ENCODE data around the gene MAT1A. TPM values are rescaled to one million over a fixed set of nuclear protein-coding genes. Genes with fewer than 3 reads are reported as not detected.

Gene MAT1A
- total RNA-seq, 1 experiment from 2014 or later: 3.4 TPM

DNA sequence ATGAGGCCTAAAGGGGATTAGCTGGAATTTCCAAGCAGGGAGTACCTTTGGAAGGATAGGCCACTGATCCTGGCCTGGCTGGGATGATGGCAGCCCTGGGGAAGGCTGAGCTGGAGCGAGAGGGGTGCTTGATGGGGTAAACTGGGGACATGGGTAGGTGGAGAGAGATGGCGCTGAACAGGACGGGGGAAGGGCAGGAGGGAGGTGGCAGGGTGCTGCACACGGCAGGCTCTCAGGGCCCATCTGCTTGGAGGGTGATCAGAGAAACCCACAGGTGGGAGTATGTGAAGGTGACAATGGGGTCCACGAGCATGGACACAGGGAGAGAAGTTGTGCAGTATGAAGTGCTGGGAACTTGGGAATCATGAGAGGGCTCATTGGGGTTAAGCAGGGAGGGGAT is 10.3 kb downstream of the MAT1A start:
- H3K9me3 ChIP-seq: no peaks in the 10 kb centered on the region
- CTCF ChIA-PET: no interaction called here

DNA sequence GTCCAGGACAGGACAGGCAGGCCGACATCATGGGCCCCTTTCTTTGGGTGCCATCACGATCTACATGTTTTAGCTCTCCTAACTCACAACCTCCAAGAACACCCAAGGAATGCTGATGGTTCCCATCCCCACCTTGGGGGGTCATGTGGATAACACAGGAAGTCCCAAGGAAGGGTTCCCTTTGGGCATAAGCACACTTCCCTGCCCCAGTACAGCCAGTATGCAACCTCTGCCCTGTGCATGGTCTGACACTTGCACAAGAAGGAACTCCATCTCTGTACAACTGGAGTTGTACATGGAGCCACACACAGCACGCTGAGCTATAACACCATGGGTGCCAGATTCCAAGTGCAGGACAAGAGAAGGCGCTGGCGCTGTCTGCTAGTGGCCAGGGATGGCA is 11.0 kb downstream of the MAT1A start:
- BruUV-seq (replicated peaks): no TSS peak
- TF ChIP-seq, protein P1, sequence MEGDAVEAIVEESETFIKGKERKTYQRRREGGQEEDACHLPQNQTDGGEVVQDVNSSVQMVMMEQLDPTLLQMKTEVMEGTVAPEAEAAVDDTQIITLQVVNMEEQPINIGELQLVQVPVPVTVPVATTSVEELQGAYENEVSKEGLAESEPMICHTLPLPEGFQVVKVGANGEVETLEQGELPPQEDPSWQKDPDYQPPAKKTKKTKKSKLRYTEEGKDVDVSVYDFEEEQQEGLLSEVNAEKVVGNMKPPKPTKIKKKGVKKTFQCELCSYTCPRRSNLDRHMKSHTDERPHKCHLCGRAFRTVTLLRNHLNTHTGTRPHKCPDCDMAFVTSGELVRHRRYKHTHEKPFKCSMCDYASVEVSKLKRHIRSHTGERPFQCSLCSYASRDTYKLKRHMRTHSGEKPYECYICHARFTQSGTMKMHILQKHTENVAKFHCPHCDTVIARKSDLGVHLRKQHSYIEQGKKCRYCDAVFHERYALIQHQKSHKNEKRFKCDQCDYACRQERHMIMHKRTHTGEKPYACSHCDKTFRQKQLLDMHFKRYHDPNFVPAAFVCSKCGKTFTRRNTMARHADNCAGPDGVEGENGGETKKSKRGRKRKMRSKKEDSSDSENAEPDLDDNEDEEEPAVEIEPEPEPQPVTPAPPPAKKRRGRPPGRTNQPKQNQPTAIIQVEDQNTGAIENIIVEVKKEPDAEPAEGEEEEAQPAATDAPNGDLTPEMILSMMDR (IDR thresholded peaks at IDR 0.05; ENCODE audit: insufficient read depth in 1 of 2, low read depth in 1 of 2, low read length in 1 of 2, severe bottlenecking in 1 of 2, unreplicated experiment in 1 of 2): no peak
- Mint-ChIP-seq H3K4me1 (ENCODE audit: low read depth, unreplicated experiment) (peaks cover 8% of the 10 kb centered on the region), H3K36me3 (ENCODE audit: insufficient read depth, unreplicated experiment) (peaks cover 4% of the 10 kb centered on the region), H3K27me3 (ENCODE audit: insufficient read depth, unreplicated experiment) (no peaks in the 10 kb centered on the region), H3K4me3 (ENCODE audit: unreplicated experiment) (no peak overlapping the region), H3K9me3 (ENCODE audit: unreplicated experiment) (no peaks in the 10 kb centered on the region), H3K27ac (ENCODE audit: unreplicated experiment) (no peak overlapping the region)
- POLR2A ChIA-PET: no interaction called here
- Histone ChIP-seq H3K4me3 (ENCODE audit: low read depth, low read length) (no peak overlapping the region), H3K4me1 (peaks cover 12% of the 10 kb centered on the region), H3K9me3 (no peaks in the 10 kb centered on the region), H3K27me3 (replicated peaks; ENCODE audit: control insufficient read depth, insufficient read depth, low read length) (no peaks in the 10 kb centered on the region), H3K36me3 (ENCODE audit: control insufficient read depth, insufficient read depth, low read length) (no peaks in the 10 kb centered on the region)
- no peak for DNase-seq
- CTCF ChIA-PET: no interaction called here
- intact Hi-C loops (cut with micrococcal nuclease; ENCODE audit: unreplicated experiment): no loop called here

More for the DNA sequence above, 10.3 kb downstream of the MAT1A start:
- Histone ChIP-seq H3K4me1 (peaks cover 8% of the 10 kb centered on the region), H3K27me3 (replicated peaks; ENCODE audit: control insufficient read depth, insufficient read depth, low read length) (no peaks in the 10 kb centered on the region), H3K36me3 (ENCODE audit: control insufficient read depth, insufficient read depth, low read length) (no peaks in the 10 kb centered on the region), H3K4me3 (ENCODE audit: low read depth, low read length) (no peak overlapping the region)
- H3K27me3 Mint-ChIP-seq (ENCODE audit: insufficient read depth, unreplicated experiment): no peaks in the 10 kb centered on the region
- POLR2A ChIA-PET: no interaction called here
- H3K9me3 Mint-ChIP-seq (ENCODE audit: unreplicated experiment): no peaks in the 10 kb centered on the region
- H3K4me1 Mint-ChIP-seq (ENCODE audit: low read depth, unreplicated experiment): peaks cover 8% of the 10 kb centered on the region
- intact Hi-C loops (cut with micrococcal nuclease; ENCODE audit: unreplicated experiment): no loop called here
- peaks cover 4% of the 10 kb centered on the region for H3K36me3 Mint-ChIP-seq (ENCODE audit: insufficient read depth, unreplicated experiment)
- TF ChIP-seq, protein P1 (IDR thresholded peaks at IDR 0.05; ENCODE audit: insufficient read depth in 1 of 2, low read depth in 1 of 2, low read length in 1 of 2, severe bottlenecking in 1 of 2, unreplicated experiment in 1 of 2): no peak
- no peak overlapping the region for H3K27ac Mint-ChIP-seq (ENCODE audit: unreplicated experiment)
- H3K4me3 Mint-ChIP-seq (ENCODE audit: unreplicated experiment): no peak overlapping the region
- BruUV-seq (replicated peaks): no TSS peak
- DNase-seq: no peak

DNA sequence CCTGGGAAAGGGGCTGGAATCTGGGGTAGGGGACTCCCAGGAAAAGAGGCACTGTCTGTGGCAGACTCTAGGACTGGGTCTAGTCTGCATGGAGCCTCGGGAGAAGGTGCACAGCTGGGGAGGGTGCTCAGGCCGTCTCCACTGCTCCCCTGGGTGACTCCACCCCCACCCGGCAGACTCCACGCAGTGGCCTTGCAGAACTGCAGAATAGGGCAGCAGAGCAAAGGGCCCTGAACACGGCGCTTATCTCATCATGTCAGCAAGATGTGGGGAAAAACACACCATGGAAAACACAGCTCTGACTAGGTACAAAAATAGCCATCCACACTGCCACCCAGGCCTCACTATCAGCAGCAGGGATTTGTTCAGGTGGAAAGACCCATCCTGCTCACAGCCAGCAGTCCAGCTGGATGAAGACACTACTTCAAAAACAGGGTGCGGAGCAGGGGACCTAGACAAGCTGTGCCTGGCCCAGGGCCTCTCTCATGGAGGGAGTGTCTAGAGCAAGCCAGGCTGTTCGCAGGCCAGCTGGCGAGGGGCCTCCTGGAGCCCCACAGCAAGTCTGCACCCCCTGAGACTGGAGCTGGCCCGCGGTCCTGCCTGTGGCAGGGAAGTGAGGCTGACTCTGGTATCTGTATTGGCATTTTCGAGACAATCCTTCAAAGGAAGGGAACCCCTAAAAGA is 11.7 kb downstream of the MAT1A start:
- Mint-ChIP-seq H3K36me3 (ENCODE audit: insufficient read depth, unreplicated experiment) (peaks cover 4% of the 10 kb centered on the region), H3K27me3 (ENCODE audit: insufficient read depth, unreplicated experiment) (no peaks in the 10 kb centered on the region), H3K9me3 (ENCODE audit: unreplicated experiment) (no peaks in the 10 kb centered on the region), H3K4me1 (ENCODE audit: low read depth, unreplicated experiment) (peaks cover 8% of the 10 kb centered on the region), H3K27ac (ENCODE audit: unreplicated experiment) (no peak overlapping the region), H3K4me3 (ENCODE audit: unreplicated experiment) (no peak overlapping the region)
- peaks cover 20% of the 10 kb centered on the region for H3K4me1 ChIP-seq
- no peaks in the 10 kb centered on the region for H3K27me3 ChIP-seq (replicated peaks; ENCODE audit: control insufficient read depth, insufficient read depth, low read length)
- DNase-seq: no peak
- intact Hi-C loops (cut with micrococcal nuclease; ENCODE audit: unreplicated experiment): no loop called here
- no peaks in the 10 kb centered on the region for H3K9me3 ChIP-seq
- no TSS peak for BruUV-seq (replicated peaks)
- TF ChIP-seq, protein P1 (IDR thresholded peaks at IDR 0.05; ENCODE audit: insufficient read depth in 1 of 2, low read depth in 1 of 2, low read length in 1 of 2, severe bottlenecking in 1 of 2, unreplicated experiment in 1 of 2): no peak
- no peaks in the 10 kb centered on the region for H3K36me3 ChIP-seq (ENCODE audit: control insufficient read depth, insufficient read depth, low read length)
- POLR2A ChIA-PET: no interaction called here
- CTCF ChIA-PET: no interaction called here
- H3K4me3 ChIP-seq (ENCODE audit: low read depth, low read length): no peak overlapping the region

All from Caco-2 (cell line).